Esophagus squamous epithelium (tissue), 4 donors: Measurements from ENCODE around the gene NIPBL.

Experiments
- CTCF ChIP-seq, 6 experiments: fragments of 450-650 bp in 4 of 6; fragments of 200-600 bp in 2 of 6; sonication (generic) in 2 of 6; IDR thresholded peaks; one replicate each; pipeline ENCODE4 v1.5.1; 2016 to 2019; ENCODE audit warnings: antibody characterized with exemption in 6 of 6, mild to moderate bottlenecking in 4 of 6, moderate library complexity in 4 of 6
- POLR2A ChIP-seq, 4 donors: fragments of 450-650 bp; IDR thresholded peaks; one replicate each; pipeline ENCODE4 v1.6.1; 2017; ENCODE audit warnings: antibody characterized with exemption in 4 of 4, mild to moderate bottlenecking in 4 of 4, moderate library complexity in 3 of 4

DNA sequence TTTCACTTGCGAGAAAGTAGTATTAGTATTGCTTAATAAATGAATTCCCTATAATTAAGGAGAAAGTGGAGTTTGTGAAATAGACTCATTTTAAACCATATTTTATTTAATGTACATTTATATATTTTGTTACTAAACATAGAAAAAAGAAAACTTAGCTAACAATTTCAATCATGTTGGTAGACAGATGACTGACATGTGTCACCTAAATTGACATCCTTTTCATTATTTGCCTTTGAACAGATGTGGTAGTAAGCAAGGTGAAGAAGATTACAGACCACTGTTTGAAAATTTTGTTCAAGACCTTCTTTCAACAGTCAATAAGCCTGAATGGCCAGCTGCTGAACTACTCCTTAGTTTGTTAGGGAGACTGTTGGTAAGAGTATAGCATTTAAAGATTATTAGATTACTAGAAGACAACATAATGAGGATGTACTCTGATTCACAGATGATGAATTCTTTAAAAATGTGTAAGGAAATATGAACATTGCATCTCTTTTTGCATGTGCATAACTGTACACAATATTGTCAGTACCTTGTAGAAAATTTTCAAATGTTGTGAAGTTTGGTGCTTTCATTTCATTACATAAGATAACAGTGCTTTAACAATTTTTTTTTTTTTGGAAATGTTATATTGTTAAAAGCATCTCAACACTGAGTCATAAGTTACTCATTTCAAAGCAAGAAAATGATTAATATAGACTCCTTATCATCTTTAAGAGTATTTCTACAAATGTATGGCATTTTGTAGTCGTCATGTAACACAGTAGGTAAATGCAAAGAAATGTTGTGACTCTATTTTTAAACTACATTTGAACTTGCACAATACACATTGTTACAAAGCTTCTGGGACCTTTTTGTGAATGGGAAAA lies 139.5 kb downstream of the NIPBL start:
- TF ChIP-seq CTCF (IDR thresholded peaks at IDR 0.05) (no peak), POLR2A (IDR thresholded peaks at IDR 0.05) (no peak)
